ENCODE measurements around the gene GRM8.

The GRM8 gene

DNA sequence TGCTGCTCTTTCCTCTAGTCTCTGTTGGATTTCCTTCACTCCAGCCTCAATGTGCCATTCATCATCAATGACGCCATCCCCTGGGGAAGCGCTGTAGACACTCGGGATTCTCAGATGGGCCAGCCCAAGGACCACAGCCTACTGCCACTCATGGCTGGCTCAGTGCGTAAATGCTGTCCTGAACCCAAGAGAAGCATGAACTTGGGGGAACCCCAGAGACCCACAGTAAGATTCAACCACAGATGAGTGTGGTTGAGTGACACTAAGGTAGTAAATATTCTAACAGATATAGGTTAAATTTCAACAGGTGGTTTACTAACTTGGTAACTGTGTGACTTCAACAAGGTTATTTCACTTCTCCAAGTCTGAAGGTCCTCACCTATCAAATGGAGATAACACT is 304.1 kb downstream of the GRM8 start (continued):
- TF ChIP-seq TRIM28 (IDR thresholded peaks at IDR 0.05; ENCODE audit: borderline replicate concordance, low read length) (no peak), ZNF776 (tag by site-specific recombination; IDR thresholded peaks at IDR 0.05; ENCODE audit: borderline replicate concordance) (no peak), IKZF3 (tag by site-specific recombination; IDR thresholded peaks at IDR 0.05) (no peak), ZNF548 (tag by site-specific recombination; IDR thresholded peaks at IDR 0.05) (no peak), ZBTB7A (tag by site-specific recombination; IDR thresholded peaks at IDR 0.05; ENCODE audit: low read depth) (no peak), ZNF777 (tag by site-specific recombination; IDR thresholded peaks at IDR 0.05; ENCODE audit: borderline replicate concordance) (no peak)
- TF ChIP-seq, protein P1, sequence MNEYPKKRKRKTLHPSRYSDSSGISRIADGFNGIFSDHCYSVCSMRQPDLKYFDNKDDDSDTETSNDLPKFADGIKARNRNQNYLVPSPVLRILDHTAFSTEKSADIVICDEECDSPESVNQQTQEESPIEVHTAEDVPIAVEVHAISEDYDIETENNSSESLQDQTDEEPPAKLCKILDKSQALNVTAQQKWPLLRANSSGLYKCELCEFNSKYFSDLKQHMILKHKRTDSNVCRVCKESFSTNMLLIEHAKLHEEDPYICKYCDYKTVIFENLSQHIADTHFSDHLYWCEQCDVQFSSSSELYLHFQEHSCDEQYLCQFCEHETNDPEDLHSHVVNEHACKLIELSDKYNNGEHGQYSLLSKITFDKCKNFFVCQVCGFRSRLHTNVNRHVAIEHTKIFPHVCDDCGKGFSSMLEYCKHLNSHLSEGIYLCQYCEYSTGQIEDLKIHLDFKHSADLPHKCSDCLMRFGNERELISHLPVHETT (tag by site-specific recombination; IDR thresholded peaks at IDR 0.05): no peak

DNA sequence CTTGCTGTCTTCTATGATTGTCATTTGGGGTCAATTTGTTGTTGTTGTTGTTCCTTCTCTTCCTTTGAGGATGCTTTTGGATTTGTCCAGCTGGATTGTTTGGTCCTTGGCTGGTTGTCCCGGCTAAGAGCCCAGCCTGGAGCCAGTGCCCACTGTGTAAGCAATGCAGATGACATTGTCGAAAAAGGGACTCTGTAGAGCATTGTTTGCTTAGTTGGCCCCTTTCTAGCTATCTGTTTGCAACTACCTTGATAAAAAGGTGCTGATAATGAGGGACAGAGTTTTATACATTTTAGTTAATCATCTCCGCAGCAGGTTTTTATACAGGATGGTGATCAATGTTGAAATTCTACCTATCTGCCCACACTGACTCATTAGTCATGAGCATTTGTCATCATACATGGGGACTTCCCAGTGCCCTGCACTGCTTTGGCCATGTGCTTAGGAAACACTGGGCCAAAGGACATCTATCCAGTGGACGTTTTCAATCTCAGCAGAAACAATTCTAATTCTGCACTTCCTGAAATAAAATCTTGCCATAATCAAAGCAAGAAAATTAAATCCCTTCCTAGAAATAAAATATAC is 311.9 kb downstream of the GRM8 start:
- H3K27ac ChIP-seq (ENCODE audit: extremely low read depth, low read depth, low read length): no peak overlapping the region
- no peaks in the 10 kb centered on the region for H3K36me3 ChIP-seq (ENCODE audit: control insufficient read depth in 2 of 2, insufficient read depth in 1 of 2, low read length in 2 of 2)
- no peaks in the 10 kb centered on the region for H3K9me3 ChIP-seq (ENCODE audit: control insufficient read depth, insufficient read depth, low read depth, low read length)
- H3K4me1 ChIP-seq (ENCODE audit: control insufficient read depth, insufficient read depth, low read length): no peaks in the 10 kb centered on the region; the same call in 1 of the 2 replicates
- CTCF ChIA-PET: interaction anchor here (0.6 kb wide), 3 partner anchors 70 to 566 kb away, joined by 3 to 5 read pairs (median 3); no protein-coding TSS in a partner anchor
- POLR2A ChIA-PET: no interaction called here
- H3K4me3 ChIP-seq (ENCODE audit: low read depth, low read length): no peak overlapping the region
- TF ChIP-seq ZNF214 (tag by site-specific recombination; IDR thresholded peaks at IDR 0.05; ENCODE audit: borderline replicate concordance) (no peak), ZNF155 (tag by site-specific recombination; IDR thresholded peaks at IDR 0.05) (no peak), BCL11A (tag by site-specific recombination; IDR thresholded peaks at IDR 0.05; ENCODE audit: low read depth) (no peak), ZNF423 (tag by site-specific recombination; IDR thresholded peaks at IDR 0.05) (no peak)
- TF ChIP-seq, protein P2, sequence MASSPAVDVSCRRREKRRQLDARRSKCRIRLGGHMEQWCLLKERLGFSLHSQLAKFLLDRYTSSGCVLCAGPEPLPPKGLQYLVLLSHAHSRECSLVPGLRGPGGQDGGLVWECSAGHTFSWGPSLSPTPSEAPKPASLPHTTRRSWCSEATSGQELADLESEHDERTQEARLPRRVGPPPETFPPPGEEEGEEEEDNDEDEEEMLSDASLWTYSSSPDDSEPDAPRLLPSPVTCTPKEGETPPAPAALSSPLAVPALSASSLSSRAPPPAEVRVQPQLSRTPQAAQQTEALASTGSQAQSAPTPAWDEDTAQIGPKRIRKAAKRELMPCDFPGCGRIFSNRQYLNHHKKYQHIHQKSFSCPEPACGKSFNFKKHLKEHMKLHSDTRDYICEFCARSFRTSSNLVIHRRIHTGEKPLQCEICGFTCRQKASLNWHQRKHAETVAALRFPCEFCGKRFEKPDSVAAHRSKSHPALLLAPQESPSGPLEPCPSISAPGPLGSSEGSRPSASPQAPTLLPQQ (tag by site-specific recombination; IDR thresholded peaks at IDR 0.05): no peak
- TF ChIP-seq, protein P3, sequence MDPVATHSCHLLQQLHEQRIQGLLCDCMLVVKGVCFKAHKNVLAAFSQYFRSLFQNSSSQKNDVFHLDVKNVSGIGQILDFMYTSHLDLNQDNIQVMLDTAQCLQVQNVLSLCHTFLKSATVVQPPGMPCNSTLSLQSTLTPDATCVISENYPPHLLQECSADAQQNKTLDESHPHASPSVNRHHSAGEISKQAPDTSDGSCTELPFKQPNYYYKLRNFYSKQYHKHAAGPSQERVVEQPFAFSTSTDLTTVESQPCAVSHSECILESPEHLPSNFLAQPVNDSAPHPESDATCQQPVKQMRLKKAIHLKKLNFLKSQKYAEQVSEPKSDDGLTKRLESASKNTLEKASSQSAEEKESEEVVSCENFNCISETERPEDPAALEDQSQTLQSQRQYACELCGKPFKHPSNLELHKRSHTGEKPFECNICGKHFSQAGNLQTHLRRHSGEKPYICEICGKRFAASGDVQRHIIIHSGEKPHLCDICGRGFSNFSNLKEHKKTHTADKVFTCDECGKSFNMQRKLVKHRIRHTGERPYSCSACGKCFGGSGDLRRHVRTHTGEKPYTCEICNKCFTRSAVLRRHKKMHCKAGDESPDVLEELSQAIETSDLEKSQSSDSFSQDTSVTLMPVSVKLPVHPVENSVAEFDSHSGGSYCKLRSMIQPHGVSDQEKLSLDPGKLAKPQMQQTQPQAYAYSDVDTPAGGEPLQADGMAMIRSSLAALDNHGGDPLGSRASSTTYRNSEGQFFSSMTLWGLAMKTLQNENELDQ (tag by site-specific recombination; IDR thresholded peaks at IDR 0.05; ENCODE audit: low read depth): no peak

DNA sequence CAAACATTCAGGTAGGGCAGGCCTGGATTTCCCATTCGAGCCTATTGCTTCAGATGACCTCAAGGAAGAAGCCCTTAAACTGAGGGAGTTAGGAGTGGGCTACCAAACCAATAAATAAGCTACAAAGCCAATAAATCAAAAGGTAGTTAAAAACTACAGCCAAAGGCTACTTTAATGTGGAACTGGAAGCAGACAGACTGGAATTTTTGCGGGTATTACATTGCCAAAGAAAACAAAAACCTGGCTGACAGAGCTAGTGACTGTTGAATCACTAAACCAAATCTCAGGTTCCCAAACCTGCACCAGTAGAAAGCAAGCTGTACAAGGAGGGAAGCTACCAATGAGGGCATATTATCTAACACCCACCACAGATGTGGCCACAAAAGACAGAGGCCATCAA is 315.6 kb downstream of the GRM8 start:
- Histone ChIP-seq H3K4me3 (ENCODE audit: low read depth, low read length) (no peak overlapping the region), H3K36me3 (ENCODE audit: control insufficient read depth in 2 of 2, insufficient read depth in 1 of 2, low read length in 2 of 2) (no peaks in the 10 kb centered on the region), H3K27ac (ENCODE audit: extremely low read depth, low read depth, low read length) (no peak overlapping the region), H3K4me1 (ENCODE audit: control insufficient read depth, insufficient read depth, low read length) (no peaks in the 10 kb centered on the region; the same call in 1 of the 2 replicates), H3K9me3 (ENCODE audit: control insufficient read depth, insufficient read depth, low read depth, low read length) (no peaks in the 10 kb centered on the region)
- TF ChIP-seq HOXD13 (CRISPR knock-in tag; IDR thresholded peaks at IDR 0.05; ENCODE audit: borderline replicate concordance): 0 out of 2 replicates have a peak, but pooled peaks have one; percentile 22
- TF ChIP-seq, protein P4, sequence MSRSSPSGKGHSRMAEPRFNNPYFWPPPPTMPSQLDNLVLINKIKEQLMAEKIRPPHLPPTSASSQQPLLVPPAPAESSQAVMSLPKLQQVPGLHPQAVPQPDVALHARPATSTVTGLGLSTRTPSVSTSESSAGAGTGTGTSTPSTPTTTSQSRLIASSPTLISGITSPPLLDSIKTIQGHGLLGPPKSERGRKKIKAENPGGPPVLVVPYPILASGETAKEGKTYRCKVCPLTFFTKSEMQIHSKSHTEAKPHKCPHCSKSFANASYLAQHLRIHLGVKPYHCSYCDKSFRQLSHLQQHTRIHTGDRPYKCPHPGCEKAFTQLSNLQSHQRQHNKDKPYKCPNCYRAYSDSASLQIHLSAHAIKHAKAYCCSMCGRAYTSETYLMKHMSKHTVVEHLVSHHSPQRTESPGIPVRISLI (tag by site-specific recombination; IDR thresholded peaks at IDR 0.05): no peak
- TF ChIP-seq, protein P5, sequence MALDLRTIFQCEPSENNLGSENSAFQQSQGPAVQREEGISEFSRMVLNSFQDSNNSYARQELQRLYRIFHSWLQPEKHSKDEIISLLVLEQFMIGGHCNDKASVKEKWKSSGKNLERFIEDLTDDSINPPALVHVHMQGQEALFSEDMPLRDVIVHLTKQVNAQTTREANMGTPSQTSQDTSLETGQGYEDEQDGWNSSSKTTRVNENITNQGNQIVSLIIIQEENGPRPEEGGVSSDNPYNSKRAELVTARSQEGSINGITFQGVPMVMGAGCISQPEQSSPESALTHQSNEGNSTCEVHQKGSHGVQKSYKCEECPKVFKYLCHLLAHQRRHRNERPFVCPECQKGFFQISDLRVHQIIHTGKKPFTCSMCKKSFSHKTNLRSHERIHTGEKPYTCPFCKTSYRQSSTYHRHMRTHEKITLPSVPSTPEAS (tag by site-specific recombination; IDR thresholded peaks at IDR 0.05): no peak
- ChIA-PET CTCF (interaction anchor here (0.6 to 1.4 kb wide), 4 partner anchors 32 to 317 kb away, joined by 3 to 4 read pairs (median 3); no protein-coding TSS in a partner anchor), POLR2A (no interaction called here)
